MM.1S (cell line): ENCODE measurements around the gene HMGN3.

Experiments
- DNase-seq: peaks from one replicate; pipeline ENCODE4 v3.0.0-alpha.2; 2015
- H2AFZ ChIP-seq: fragments of 300-600 bp; sonication (generic); 2 replicates; pipeline ENCODE4 v1.6.0; 2016; ENCODE audit warnings: antibody characterized with exemption, low read length
- H3F3A ChIP-seq: fragments of 300-600 bp; sonication (generic); 2 replicates; pipeline ENCODE4 v1.6.1; 2016; ENCODE audit warnings: mild to moderate bottlenecking, antibody characterized with exemption, low read length, moderate library complexity, mixed read lengths; ENCODE audit not compliant: insufficient read depth
- H3K27ac ChIP-seq: fragments of 300-600 bp; sonication (generic); 2 replicates; pipeline ENCODE4 v1.5.1; 2016; ENCODE audit warnings: mild to moderate bottlenecking, low read length
- H3K27me3 ChIP-seq: fragments of 300-600 bp; sonication (generic); replicated peaks from 2 replicates; pipeline ENCODE4 v1.6.0; 2016; ENCODE audit warnings: low read length; ENCODE audit not compliant: insufficient read depth
- H3K36me3 ChIP-seq: fragments of 300-600 bp; sonication (generic); replicated peaks from 2 replicates; pipeline ENCODE4 v1.6.1; 2016; ENCODE audit warnings: mild to moderate bottlenecking, low read length, mixed read lengths; ENCODE audit not compliant: insufficient read depth
- H3K4me1 ChIP-seq: fragments of 300-600 bp; sonication (generic); 2 replicates; pipeline ENCODE4 v1.6.1; 2016; ENCODE audit warnings: low read length, mixed read lengths
- H3K4me2 ChIP-seq: fragments of 300-600 bp; sonication (generic); 2 replicates; pipeline ENCODE4 v1.6.0; 2016; ENCODE audit warnings: low read depth, low read length
- H3K4me3 ChIP-seq: fragments of 300-600 bp; sonication (generic); 2 replicates; pipeline ENCODE4 v1.5.1; 2016; ENCODE audit warnings: low read length, mixed read lengths
- H3K79me2 ChIP-seq: fragments of 300-600 bp; sonication (generic); 2 replicates; pipeline ENCODE4 v1.6.1; 2016; ENCODE audit warnings: mixed run types, low read length, mixed read lengths
- H3K9ac ChIP-seq: fragments of 300-600 bp; sonication (generic); 2 replicates; pipeline ENCODE4 v1.6.1; 2016; ENCODE audit warnings: low read length, mixed read lengths
- H3K9me2 ChIP-seq: fragments of 300-600 bp; sonication (generic); replicated peaks from 2 replicates; pipeline ENCODE4 v1.6.1; 2016; ENCODE audit warnings: mild to moderate bottlenecking, low read length, mixed read lengths; ENCODE audit not compliant: insufficient read depth
- H3K9me3 ChIP-seq: fragments of 300-600 bp; sonication (generic); replicated peaks from 2 replicates; pipeline ENCODE4 v1.6.1; 2016; ENCODE audit warnings: mild to moderate bottlenecking, low read length, mixed read lengths; ENCODE audit not compliant: insufficient read depth
- H4K20me1 ChIP-seq: fragments of 300-600 bp; sonication (generic); 2 replicates; pipeline ENCODE4 v1.6.1; 2016; ENCODE audit warnings: mild to moderate bottlenecking, low read length, moderate library complexity, mixed read lengths; ENCODE audit not compliant: insufficient read depth
- CTCF ChIP-seq: fragments of 300-600 bp; sonication (generic); IDR thresholded peaks from 2 replicates; pipeline ENCODE4 v1.5.1; 2016; ENCODE audit warnings: antibody characterized with exemption, low read length, mixed read lengths
- EZH2 ChIP-seq: fragments of 300-600 bp; sonication (generic); optimal IDR thresholded peaks from 2 replicates; pipeline ENCODE3; 2017; ENCODE audit warnings: low read depth, mild to moderate bottlenecking, antibody characterized with exemption, low read length, mixed read lengths
- EZH2phosphoT487 ChIP-seq: fragments of 300-600 bp; sonication (generic); IDR thresholded peaks from 2 replicates; pipeline ENCODE4 v1.6.1; 2018; ENCODE audit warnings: antibody characterized with exemption, low read length

The HMGN3 gene

GRCh38 chr6:79158856-79159516, 75.5 kb downstream of the HMGN3 start:
- H3K9me2 ChIP-seq, result no peaks in the 10 kb centered on the region
- H3K27me3 ChIP-seq, result no peaks in the 10 kb centered on the region
- no peak overlapping the region for H3K4me3 ChIP-seq
- no peak overlapping the region for H3K9ac ChIP-seq
- no peaks in the 10 kb centered on the region for H3K9me3 ChIP-seq
- H3K79me2 ChIP-seq, result no peaks in the 10 kb centered on the region
- H3K27ac ChIP-seq, result no peak overlapping the region
- no peak overlapping the region for H2AFZ ChIP-seq
- no peaks in the 10 kb centered on the region for H3F3A ChIP-seq
- no peaks in the 10 kb centered on the region for H4K20me1 ChIP-seq
- no peaks in the 10 kb centered on the region for H3K4me1 ChIP-seq
- no peaks in the 10 kb centered on the region for H3K36me3 ChIP-seq
- DNase-seq, result no peak
- no peak overlapping the region for H3K4me2 ChIP-seq
- TF ChIP-seq CTCF (no peak), EZH2phosphoT487 (no peak), EZH2 (no peak)

DNA sequence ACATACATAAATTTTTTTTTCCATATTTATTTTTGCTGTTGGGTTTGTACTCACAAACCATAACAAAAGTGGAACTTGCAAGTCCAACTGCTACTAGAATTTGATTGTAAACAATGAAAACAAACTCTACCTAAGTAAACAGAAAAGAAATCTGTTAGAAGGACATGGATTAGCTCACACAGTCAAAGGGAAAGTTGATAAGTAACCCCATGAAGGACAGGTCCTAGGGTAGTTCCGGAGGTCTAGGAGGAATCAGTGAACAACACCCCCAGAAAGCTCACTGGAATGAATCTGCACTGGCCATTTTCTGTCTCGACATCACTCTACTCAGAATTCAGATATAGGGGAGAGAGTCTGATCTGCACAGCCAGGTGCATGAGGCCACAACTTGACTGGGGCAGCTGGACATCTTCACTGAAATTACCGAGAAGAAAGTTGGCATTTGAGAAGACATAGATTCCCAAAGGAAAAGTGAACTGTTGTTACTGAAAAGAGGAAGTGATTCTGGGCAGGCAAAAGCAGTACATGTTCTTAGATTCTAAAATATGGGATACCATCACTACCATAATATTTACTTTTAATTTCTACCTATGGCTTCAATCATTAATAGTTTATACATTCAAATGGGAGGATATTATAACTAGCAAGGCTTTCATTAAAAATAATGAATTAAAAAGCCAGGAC, 76.4 kb downstream of the HMGN3 start:
- no peaks in the 10 kb centered on the region for H3K79me2 ChIP-seq
- no peaks in the 10 kb centered on the region for H3K27me3 ChIP-seq
- H3F3A ChIP-seq, result no peaks in the 10 kb centered on the region
- no peak overlapping the region for H3K9ac ChIP-seq
- H3K9me3 ChIP-seq, result no peaks in the 10 kb centered on the region
- no peak overlapping the region for H2AFZ ChIP-seq
- H3K9me2 ChIP-seq, result no peaks in the 10 kb centered on the region
- H3K36me3 ChIP-seq, result no peaks in the 10 kb centered on the region
- H3K27ac ChIP-seq, result no peak overlapping the region
- H3K4me3 ChIP-seq, result no peak overlapping the region
- TF ChIP-seq EZH2phosphoT487, result no peak
- TF ChIP-seq EZH2, result no peak
- TF ChIP-seq CTCF, result no peak
- no peak for DNase-seq
- no peaks in the 10 kb centered on the region for H3K4me1 ChIP-seq
- H4K20me1 ChIP-seq, result no peaks in the 10 kb centered on the region
- no peak overlapping the region for H3K4me2 ChIP-seq

GRCh38 chr6:79152269-79152737, 82.2 kb downstream of the HMGN3 start:
- Histone ChIP-seq H3F3A (no peaks in the 10 kb centered on the region), H3K27me3 (no peaks in the 10 kb centered on the region), H3K9me2 (no peaks in the 10 kb centered on the region), H3K27ac (no peak overlapping the region), H4K20me1 (no peaks in the 10 kb centered on the region), H3K9ac (no peak overlapping the region), H3K9me3 (no peaks in the 10 kb centered on the region), H3K4me1 (no peaks in the 10 kb centered on the region), H3K79me2 (no peaks in the 10 kb centered on the region), H2AFZ (no peak overlapping the region), H3K36me3 (no peaks in the 10 kb centered on the region), H3K4me2 (no peak overlapping the region), H3K4me3 (no peak overlapping the region)
- no peak for DNase-seq
- TF ChIP-seq EZH2 (no peak), CTCF (no peak), EZH2phosphoT487 (no peak)
